Measurements from ENCODE around the gene PGAM2. TPM values are rescaled to one million over a fixed set of nuclear protein-coding genes. Genes with fewer than 3 reads are reported as not detected.

PGAM2 gene
- total RNA-seq, 1 donor from 2014 or later: not detected

GRCh38 chr7:44101966-44102845, 36.8 kb upstream of the PGAM2 start:
- TF ChIP-seq, protein P1, sequence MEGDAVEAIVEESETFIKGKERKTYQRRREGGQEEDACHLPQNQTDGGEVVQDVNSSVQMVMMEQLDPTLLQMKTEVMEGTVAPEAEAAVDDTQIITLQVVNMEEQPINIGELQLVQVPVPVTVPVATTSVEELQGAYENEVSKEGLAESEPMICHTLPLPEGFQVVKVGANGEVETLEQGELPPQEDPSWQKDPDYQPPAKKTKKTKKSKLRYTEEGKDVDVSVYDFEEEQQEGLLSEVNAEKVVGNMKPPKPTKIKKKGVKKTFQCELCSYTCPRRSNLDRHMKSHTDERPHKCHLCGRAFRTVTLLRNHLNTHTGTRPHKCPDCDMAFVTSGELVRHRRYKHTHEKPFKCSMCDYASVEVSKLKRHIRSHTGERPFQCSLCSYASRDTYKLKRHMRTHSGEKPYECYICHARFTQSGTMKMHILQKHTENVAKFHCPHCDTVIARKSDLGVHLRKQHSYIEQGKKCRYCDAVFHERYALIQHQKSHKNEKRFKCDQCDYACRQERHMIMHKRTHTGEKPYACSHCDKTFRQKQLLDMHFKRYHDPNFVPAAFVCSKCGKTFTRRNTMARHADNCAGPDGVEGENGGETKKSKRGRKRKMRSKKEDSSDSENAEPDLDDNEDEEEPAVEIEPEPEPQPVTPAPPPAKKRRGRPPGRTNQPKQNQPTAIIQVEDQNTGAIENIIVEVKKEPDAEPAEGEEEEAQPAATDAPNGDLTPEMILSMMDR (IDR thresholded peaks at IDR 0.05): no peak
- H3K27ac ChIP-seq: peak overlapping the region; percentile 99 to 100
- DNase-seq (ENCODE audit: low spot score in 2 of 2): peak; percentile 80 to 98
- no peaks in the 10 kb centered on the region for H3K27me3 ChIP-seq
- peaks cover 5 to 13% of the 10 kb centered on the region in 2 donors for H3K36me3 ChIP-seq
- H3K9me3 ChIP-seq: no peaks in the 10 kb centered on the region
- H3K4me1 ChIP-seq: peaks cover 42 to 60% of the 10 kb centered on the region in 2 donors
- H3K4me3 ChIP-seq: peak overlapping the region in 1 of 2 donors; percentile 12
- intact Hi-C loops (cut with DNase I): loop anchor here (1.0 kb wide), 2 partner anchors 14 to 30 kb away; no protein-coding TSS in a partner anchor

- Histone ChIP-seq H3K4me1 (peaks cover 36 to 52% of the 10 kb centered on the region in 2 donors), H3K9me3 (no peaks in the 10 kb centered on the region), H3K36me3 (peaks cover 1 to 5% of the 10 kb centered on the region in 2 donors), H3K27ac (peak overlapping the region; percentile 99 to 100), H3K27me3 (no peaks in the 10 kb centered on the region), H3K4me3 (no peak overlapping the region)
- TF ChIP-seq, protein P1 (IDR thresholded peaks at IDR 0.05): no peak
- DNase-seq (ENCODE audit: low spot score in 2 of 2): no peak
- intact Hi-C loops (cut with DNase I): no loop called here
Measured at GRCh38 chr7:44101303-44101965, 36.1 kb upstream of the PGAM2 start.

GRCh38 chr7:44100458-44101302, 35.3 kb upstream of the PGAM2 start:
- H3K27ac ChIP-seq: peak overlapping the region; percentile 99 to 100
- peaks cover 30 to 48% of the 10 kb centered on the region in 2 donors for H3K4me1 ChIP-seq
- H3K4me3 ChIP-seq: no peak overlapping the region
- no peaks in the 10 kb centered on the region for H3K9me3 ChIP-seq
- H3K36me3 ChIP-seq: no peaks in the 10 kb centered on the region
- TF ChIP-seq, protein P1 (IDR thresholded peaks at IDR 0.05): no peak
- no peaks in the 10 kb centered on the region for H3K27me3 ChIP-seq
- intact Hi-C loops (cut with DNase I): no loop called here
- peak; percentile 54 to 85 for DNase-seq (ENCODE audit: low spot score in 2 of 2)

DNA sequence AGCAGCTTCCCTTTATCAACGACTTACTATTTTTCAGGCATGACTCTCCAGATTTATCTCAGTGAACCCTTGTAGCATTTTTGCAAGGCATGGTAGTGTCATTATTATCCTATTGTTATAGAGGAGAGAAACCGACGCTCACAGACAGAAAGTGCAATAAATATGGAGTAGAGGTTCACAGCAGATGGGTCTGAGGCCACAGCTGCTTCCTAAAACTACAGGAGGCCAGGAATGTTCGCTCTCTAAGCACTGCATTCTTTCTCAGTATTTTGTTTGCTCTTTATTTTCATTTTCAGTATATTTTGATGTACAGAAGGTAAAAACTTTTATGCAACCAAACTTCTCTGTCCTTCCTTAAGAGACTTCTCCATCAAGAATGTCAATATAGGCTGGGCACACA, 34.3 kb upstream of the PGAM2 start:
- Histone ChIP-seq H3K9me3 (no peaks in the 10 kb centered on the region), H3K27ac (peak overlapping the region; percentile 99 to 100), H3K27me3 (no peaks in the 10 kb centered on the region), H3K4me1 (peaks cover 30 to 57% of the 10 kb centered on the region in 2 donors), H3K36me3 (no peaks in the 10 kb centered on the region), H3K4me3 (no peak overlapping the region)
- no peak for DNase-seq (ENCODE audit: low spot score in 2 of 2)
- TF ChIP-seq, protein P1 (IDR thresholded peaks at IDR 0.05): no peak
- intact Hi-C loops (cut with DNase I): no loop called here

Measured in ascending aorta (tissue), 2 donors.